DND-41 (cell line): ENCODE data around the gene ARHGAP1.

Source experiments
- ATAC-seq: fragments of 200-7000 bp; cut with Tn5 transposase; 3 replicates; pipeline ENCODE4 v1.9.1; 2021; ENCODE audit warnings: low read depth; ENCODE audit not compliant: insufficient read depth
- DNase-seq: peaks from one replicate; pipeline ENCODE4 v3.0.0-alpha.2; 2020
- H2AFZ ChIP-seq: 2 replicates; pipeline ENCODE4 v1.6.0; 2012; ENCODE audit warnings: low read depth, low read length
- H3K27ac ChIP-seq: 2 replicates; pipeline ENCODE4 v1.5.1; 2012; ENCODE audit warnings: low read length, inconsistent platforms
- H3K27me3 ChIP-seq: fragments of 200-600 bp; sonication (generic); 2 replicates; pipeline ENCODE4 v1.6.0; 2012; ENCODE audit warnings: low read length, mild to moderate bottlenecking, inconsistent platforms; ENCODE audit not compliant: insufficient read depth, poor library complexity
- H3K36me3 ChIP-seq: 2 replicates; pipeline ENCODE4 v1.5.1; 2012; ENCODE audit warnings: low read length, inconsistent platforms; ENCODE audit not compliant: insufficient read depth
- H3K4me1 ChIP-seq: 2 replicates; pipeline ENCODE4 v1.5.1; 2012; ENCODE audit warnings: mild to moderate bottlenecking, low read length; ENCODE audit not compliant: insufficient read depth
- H3K4me2 ChIP-seq: 2 replicates; pipeline ENCODE4 v1.6.0; 2012; ENCODE audit warnings: mild to moderate bottlenecking, moderate library complexity, low read length, inconsistent platforms; ENCODE audit not compliant: insufficient read depth
- H3K4me3 ChIP-seq, 2 experiments: fragments of 200-600 bp in 1 of 2; shearing (Covaris generic) in 1 of 2; 2 replicates each; pipeline ENCODE4 v1.5.1; 2012 to 2016; ENCODE audit warnings: inconsistent platforms in 2 of 2, low read length in 2 of 2, mild to moderate bottlenecking in 2 of 2, low read depth in 1 of 2, moderate library complexity in 1 of 2
- H3K79me2 ChIP-seq: 2 replicates; pipeline ENCODE4 v1.6.0; 2012; ENCODE audit warnings: low read length, inconsistent platforms; ENCODE audit not compliant: insufficient read depth
- H3K9ac ChIP-seq: 2 replicates; pipeline ENCODE4 v1.6.0; 2012; ENCODE audit warnings: low read depth, mild to moderate bottlenecking, inconsistent platforms, low read length, moderate library complexity
- H3K9me3 ChIP-seq: 2 replicates; pipeline ENCODE4 v1.5.1; 2012; ENCODE audit warnings: low read length, moderate library complexity, mild to moderate bottlenecking, inconsistent platforms; ENCODE audit not compliant: insufficient read depth, severe bottlenecking
- H4K20me1 ChIP-seq: 2 replicates; pipeline ENCODE4 v1.6.0; 2012; ENCODE audit warnings: low read length; ENCODE audit not compliant: insufficient read depth
- EZH2 ChIP-seq: IDR thresholded peaks from 3 replicates; pipeline ENCODE4 v1.6.1; 2012; ENCODE audit warnings: borderline replicate concordance, low read depth, mild to moderate bottlenecking, moderate library complexity, low read length, inconsistent platforms; ENCODE audit not compliant: severe bottlenecking
- TF ChIP-seq, protein P1 (sequence below): IDR thresholded peaks from 2 replicates; pipeline ENCODE4 v1.5.1; 2012; ENCODE audit warnings: borderline replicate concordance, low read length, moderate library complexity, mild to moderate bottlenecking; ENCODE audit not compliant: poor library complexity, severe bottlenecking; ENCODE audit errors: extremely low read depth

ARHGAP1 gene

DNA sequence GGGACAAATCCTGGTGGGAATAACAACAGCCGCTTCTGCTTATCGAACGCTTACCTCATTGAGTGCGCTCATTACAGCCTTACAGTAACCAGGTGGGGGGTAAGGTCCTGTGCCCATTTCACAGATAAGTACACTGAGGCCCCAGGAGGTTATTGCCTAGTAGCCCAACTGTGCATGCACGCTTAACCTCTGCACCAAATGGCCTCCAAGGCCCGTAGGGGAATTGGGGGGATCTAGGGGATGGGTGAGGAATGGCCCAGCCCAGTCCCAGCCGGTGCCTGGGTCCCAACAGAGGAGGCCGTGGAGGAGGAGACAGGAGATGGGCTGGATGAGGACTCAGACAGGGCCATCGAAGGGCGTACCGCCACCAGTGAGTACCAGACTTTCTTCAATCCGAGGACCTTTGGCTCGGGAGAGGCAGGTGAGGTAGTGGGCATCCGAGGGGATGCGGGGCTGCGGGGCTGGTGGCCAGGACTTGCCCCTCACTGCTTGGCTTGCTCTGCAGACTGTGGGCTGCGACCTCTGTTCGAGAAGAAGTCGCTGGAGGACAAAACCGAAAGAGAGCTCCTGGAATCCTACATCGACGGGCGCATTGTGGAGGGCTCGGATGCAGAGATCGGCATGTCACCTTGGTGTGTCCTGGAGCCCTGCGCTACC is 25.9 kb upstream of the ARHGAP1 start:
- no peaks in the 10 kb centered on the region for H4K20me1 ChIP-seq
- H3K4me3 ChIP-seq, result no peak overlapping the region
- H3K4me2 ChIP-seq, result no peak overlapping the region
- ATAC-seq (no peak), DNase-seq (no peak)
- H3K9ac ChIP-seq, result no peak overlapping the region
- H3K79me2 ChIP-seq, result no peaks in the 10 kb centered on the region
- H3K4me1 ChIP-seq, result no peaks in the 10 kb centered on the region
- H2AFZ ChIP-seq, result no peak overlapping the region
- no peaks in the 10 kb centered on the region for H3K9me3 ChIP-seq
- H3K27ac ChIP-seq, result no peak overlapping the region
- no peak for TF ChIP-seq EZH2
- TF ChIP-seq, protein P1, sequence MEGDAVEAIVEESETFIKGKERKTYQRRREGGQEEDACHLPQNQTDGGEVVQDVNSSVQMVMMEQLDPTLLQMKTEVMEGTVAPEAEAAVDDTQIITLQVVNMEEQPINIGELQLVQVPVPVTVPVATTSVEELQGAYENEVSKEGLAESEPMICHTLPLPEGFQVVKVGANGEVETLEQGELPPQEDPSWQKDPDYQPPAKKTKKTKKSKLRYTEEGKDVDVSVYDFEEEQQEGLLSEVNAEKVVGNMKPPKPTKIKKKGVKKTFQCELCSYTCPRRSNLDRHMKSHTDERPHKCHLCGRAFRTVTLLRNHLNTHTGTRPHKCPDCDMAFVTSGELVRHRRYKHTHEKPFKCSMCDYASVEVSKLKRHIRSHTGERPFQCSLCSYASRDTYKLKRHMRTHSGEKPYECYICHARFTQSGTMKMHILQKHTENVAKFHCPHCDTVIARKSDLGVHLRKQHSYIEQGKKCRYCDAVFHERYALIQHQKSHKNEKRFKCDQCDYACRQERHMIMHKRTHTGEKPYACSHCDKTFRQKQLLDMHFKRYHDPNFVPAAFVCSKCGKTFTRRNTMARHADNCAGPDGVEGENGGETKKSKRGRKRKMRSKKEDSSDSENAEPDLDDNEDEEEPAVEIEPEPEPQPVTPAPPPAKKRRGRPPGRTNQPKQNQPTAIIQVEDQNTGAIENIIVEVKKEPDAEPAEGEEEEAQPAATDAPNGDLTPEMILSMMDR, result no peak
- no peaks in the 10 kb centered on the region for H3K36me3 ChIP-seq
- no peaks in the 10 kb centered on the region for H3K27me3 ChIP-seq

DNA sequence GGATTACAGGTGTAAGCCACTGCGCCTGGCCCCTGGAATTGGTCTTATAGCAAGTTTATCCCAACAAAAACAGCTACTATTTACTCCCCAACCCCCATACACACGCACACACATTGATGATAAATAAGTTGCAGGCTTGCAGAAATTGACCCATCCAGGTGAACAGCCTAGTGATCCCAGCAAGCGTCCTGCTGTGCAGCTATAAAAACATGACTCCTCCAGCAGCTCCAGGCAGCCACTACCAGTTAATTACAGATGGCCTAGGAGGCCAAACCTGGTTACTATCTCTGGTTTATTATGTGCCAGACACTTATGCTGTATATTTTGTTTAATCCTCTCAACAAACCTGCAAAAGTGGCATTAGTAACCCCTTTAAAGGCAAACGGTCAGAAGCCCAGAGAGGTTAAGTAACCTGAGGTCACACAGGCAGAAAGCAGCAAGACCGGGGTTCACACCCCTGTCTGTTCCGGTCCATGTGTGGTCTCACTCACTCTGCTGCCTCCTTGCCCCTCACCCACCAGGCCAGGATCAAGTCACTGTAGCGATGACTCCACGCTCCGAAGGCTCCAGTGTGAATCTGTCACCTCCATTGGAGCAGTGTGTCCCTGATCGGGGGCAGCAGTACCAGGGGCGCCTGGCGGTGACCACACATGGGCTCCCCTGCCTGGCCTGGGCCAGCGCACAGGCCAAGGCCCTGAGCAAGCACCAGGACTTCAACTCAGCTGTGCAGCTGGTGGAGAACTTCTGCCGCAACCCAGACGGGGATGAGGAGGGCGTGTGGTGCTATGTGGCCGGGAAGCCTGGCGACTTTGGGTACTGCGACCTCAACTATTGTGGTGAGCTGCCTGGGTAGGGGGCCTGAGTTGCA is 25.2 kb upstream of the ARHGAP1 start:
- no peaks in the 10 kb centered on the region for H3K79me2 ChIP-seq
- H3K36me3 ChIP-seq, result no peaks in the 10 kb centered on the region
- H3K27ac ChIP-seq, result no peak overlapping the region
- no peaks in the 10 kb centered on the region for H3K27me3 ChIP-seq
- H3K9me3 ChIP-seq, result no peaks in the 10 kb centered on the region
- no peak overlapping the region for H3K9ac ChIP-seq
- H3K4me1 ChIP-seq, result no peaks in the 10 kb centered on the region
- H3K4me3 ChIP-seq, result no peak overlapping the region
- H2AFZ ChIP-seq, result no peak overlapping the region
- no peak for DNase-seq
- H3K4me2 ChIP-seq, result no peak overlapping the region
- no peak for TF ChIP-seq EZH2
- TF ChIP-seq, protein P1, result no peak
- no peak for ATAC-seq
- no peaks in the 10 kb centered on the region for H4K20me1 ChIP-seq

- Histone ChIP-seq H3K4me1 (no peaks in the 10 kb centered on the region), H3K9me3 (no peaks in the 10 kb centered on the region), H3K9ac (no peak overlapping the region), H3K79me2 (no peaks in the 10 kb centered on the region), H3K4me3 (no peak overlapping the region), H2AFZ (no peak overlapping the region), H3K27ac (no peak overlapping the region), H3K27me3 (no peaks in the 10 kb centered on the region), H4K20me1 (no peaks in the 10 kb centered on the region), H3K36me3 (no peaks in the 10 kb centered on the region), H3K4me2 (no peak overlapping the region)
- DNase-seq, result no peak
- no peak for TF ChIP-seq EZH2
- TF ChIP-seq, protein P1, result no peak
- ATAC-seq, result no peak
Observed at GRCh38 chr11:46724088-46724487, 23.7 kb upstream of the ARHGAP1 start.
